ENCODE results near the gene SLC9A5.

- TF ChIP-seq CTCF (IDR thresholded peaks at IDR 0.05) (no peak), POLR2A (IDR thresholded peaks at IDR 0.05) (no peak)
Observed at GRCh38 chr16:67282447-67282805, 33.6 kb downstream of the SLC9A5 start.

All from ovary (tissue), 3 donors.